ENCODE measurements around the gene MAPK8.

The MAPK8 gene

DNA sequence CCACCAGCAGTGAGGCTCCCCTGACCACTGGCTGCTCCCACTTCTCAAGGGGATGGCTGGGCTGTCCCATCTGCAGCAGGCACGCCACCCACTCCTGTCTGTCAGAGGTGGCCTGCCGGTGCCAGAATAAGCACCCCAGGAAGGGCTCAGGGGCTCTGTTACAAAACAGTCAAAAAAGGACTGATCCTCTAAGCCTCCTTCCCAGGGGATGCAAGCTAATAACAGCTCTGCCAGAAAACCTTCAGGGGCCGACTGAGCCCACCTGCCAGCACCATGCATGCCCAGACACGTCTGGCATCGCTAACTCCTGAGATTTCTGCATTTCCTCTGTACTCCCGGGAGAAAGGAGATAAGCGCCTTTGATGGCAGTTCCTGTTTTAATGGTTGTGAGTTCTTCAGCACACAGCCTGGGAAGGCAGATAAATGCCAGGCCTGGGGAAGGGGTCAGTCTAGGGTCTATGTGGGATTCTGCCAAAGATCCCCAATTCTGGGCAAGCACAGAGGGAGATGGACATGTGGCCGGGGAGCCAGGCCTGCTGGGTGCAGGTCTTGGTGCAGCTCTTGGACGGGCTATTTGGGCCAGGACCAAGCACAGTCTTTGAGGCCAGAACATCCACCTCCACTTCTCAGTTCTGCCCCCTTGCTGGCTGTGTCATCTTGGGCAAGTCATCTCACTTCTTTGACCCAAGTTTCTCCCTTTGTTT, 170.0 kb downstream of the MAPK8 start:
- no peak for DNase-seq (ENCODE audit: low spot score)
- in situ Hi-C loops (cut with MboI; ENCODE audit: low sequenced_read_pairs, unreplicated experiment): no loop called here
- TF ChIP-seq CTCF (IDR thresholded peaks at IDR 0.05; ENCODE audit: borderline replicate concordance, control extremely low read depth, extremely low read depth, insufficient read depth, missing control alignments): no peak

- no peak for DNase-seq (ENCODE audit: low spot score)
- no peak for TF ChIP-seq CTCF (IDR thresholded peaks at IDR 0.05; ENCODE audit: borderline replicate concordance, control extremely low read depth, extremely low read depth, insufficient read depth, missing control alignments)
- in situ Hi-C loops (cut with MboI; ENCODE audit: low sequenced_read_pairs, unreplicated experiment): no loop called here
Measured at GRCh38 chr10:48477141-48477540, 170.7 kb downstream of the MAPK8 start.

DNA sequence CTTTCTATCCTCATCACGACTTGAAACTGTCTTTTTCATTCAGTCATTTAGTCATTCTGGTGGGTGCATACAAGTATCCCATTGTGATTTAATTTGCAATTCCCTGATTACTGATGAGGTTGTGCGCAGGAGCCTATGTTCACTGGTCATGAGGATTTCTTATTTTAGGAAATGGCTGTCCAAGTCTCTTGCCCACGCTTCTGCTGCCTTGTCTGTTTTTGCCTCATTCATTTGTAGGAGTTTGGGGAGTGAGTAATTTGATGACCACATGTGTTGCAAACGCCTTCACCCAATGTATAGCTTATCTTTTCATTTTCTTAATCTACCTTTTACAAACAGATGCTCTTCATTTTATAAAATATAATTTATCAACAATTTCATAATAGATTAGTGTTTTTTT, 171.1 kb downstream of the MAPK8 start:
- TF ChIP-seq CTCF (IDR thresholded peaks at IDR 0.05; ENCODE audit: borderline replicate concordance, control extremely low read depth, extremely low read depth, insufficient read depth, missing control alignments): no peak
- DNase-seq (ENCODE audit: low spot score): no peak
- in situ Hi-C loops (cut with MboI; ENCODE audit: low sequenced_read_pairs, unreplicated experiment): no loop called here

GRCh38 chr10:48478469-48478868, 172.0 kb downstream of the MAPK8 start:
- no peak for TF ChIP-seq CTCF (IDR thresholded peaks at IDR 0.05; ENCODE audit: borderline replicate concordance, control extremely low read depth, extremely low read depth, insufficient read depth, missing control alignments)
- in situ Hi-C loops (cut with MboI; ENCODE audit: low sequenced_read_pairs, unreplicated experiment): no loop called here
- no peak for DNase-seq (ENCODE audit: low spot score)

- no peak for TF ChIP-seq CTCF (IDR thresholded peaks at IDR 0.05; ENCODE audit: borderline replicate concordance, control extremely low read depth, extremely low read depth, insufficient read depth, missing control alignments)
- no peak for DNase-seq (ENCODE audit: low spot score)
- in situ Hi-C loops (cut with MboI; ENCODE audit: low sequenced_read_pairs, unreplicated experiment): no loop called here
Measured at GRCh38 chr10:48478980-48479811, 172.7 kb downstream of the MAPK8 start.

DNA sequence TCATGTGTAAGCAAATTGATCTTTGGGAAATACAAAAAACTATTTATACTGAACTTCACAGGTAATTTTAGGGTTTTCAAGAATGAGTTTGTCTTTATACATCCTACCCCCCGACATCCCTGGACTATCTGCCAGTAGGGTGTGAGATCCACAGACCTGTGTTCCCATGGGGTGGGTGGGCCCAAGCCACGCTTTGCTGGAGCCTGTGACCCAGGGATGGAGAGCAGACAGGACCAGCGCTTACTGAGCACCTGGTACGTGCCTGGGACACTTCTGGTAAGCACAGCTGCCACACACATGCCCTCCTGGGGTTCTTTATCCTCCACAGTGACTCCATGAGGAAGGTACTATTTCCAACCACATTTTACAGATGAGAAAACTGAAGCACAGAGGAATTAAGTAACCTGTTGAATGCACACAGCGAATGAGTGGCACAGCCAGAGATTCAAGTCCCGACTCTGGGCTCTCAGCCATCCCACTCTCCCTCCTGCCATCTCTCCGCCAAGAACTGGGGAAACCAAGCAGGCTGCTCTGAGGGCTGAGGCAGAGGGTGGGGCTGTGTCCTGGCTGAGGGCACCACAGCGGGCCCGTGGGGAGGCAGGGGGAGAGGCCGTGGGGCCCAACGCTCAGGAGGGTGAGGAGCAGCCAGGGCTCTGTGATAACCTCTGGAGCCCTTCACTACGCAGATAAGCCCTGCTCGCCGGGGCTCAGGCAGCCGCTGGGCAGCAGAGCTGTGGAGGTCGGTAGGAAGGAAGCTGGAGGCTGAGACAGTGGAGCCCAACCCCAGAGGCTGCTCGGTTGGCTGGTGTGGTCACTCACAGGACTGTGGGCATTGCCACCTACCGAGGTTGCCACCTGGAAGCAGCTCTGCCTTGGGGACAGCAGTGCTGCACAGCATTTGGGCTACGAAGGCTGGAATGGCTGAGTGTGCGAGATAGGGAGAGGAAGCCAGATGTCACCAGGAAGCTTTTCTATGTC, 174.2 kb downstream of the MAPK8 start:
- no peak for DNase-seq (ENCODE audit: low spot score)
- in situ Hi-C loops (cut with MboI; ENCODE audit: low sequenced_read_pairs, unreplicated experiment): no loop called here
- no peak for TF ChIP-seq CTCF (IDR thresholded peaks at IDR 0.05; ENCODE audit: borderline replicate concordance, control extremely low read depth, extremely low read depth, insufficient read depth, missing control alignments)
